ENCODE measurements around the gene EIF5AL1.
"Not testable (repeated sequence)": the region's sequence is repeated elsewhere in the genome, so short reads cannot be mapped to it uniquely, and the experiment has no call there.

The EIF5AL1 gene

DNA sequence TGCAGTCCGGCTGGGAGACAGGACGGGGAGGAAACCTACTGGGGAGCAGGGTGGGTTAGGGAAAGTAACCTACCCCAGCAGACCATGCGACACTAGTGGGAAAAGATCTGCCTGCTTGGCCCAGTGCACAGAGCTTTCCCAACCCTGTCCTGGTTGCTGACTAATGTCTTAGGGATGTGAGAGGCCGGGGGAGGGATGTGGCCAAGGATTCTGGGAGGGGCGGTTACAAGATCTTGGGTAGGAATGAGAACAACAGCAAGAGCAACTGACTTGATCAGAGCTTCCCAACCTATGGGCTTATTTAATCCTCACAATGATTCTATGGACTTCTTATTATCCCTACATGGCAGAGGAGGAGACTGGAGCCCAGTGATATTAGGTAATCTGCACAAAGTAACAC, 24.0 kb upstream of the EIF5AL1 start:
- no peak for DNase-seq

DNA sequence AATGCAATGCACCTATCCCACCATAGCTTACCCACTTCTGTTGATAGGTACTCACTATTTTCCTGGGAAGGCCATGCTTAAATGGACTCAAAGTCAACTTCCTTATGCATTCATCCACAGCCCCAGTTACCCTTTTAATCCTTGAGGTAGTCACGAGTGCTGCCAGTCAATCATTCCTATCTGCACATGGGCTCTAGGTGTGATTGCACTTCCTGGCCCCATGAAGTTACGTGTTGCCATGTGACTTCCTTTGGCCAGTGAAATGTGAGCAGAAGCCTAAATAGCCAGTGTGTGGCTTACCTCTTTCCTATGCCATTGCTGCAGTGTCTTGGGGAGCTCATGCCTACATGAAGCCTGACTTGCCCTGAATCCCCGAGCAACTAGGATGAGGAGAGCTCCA, 23.5 kb upstream of the EIF5AL1 start:
- DNase-seq = no peak

DNA sequence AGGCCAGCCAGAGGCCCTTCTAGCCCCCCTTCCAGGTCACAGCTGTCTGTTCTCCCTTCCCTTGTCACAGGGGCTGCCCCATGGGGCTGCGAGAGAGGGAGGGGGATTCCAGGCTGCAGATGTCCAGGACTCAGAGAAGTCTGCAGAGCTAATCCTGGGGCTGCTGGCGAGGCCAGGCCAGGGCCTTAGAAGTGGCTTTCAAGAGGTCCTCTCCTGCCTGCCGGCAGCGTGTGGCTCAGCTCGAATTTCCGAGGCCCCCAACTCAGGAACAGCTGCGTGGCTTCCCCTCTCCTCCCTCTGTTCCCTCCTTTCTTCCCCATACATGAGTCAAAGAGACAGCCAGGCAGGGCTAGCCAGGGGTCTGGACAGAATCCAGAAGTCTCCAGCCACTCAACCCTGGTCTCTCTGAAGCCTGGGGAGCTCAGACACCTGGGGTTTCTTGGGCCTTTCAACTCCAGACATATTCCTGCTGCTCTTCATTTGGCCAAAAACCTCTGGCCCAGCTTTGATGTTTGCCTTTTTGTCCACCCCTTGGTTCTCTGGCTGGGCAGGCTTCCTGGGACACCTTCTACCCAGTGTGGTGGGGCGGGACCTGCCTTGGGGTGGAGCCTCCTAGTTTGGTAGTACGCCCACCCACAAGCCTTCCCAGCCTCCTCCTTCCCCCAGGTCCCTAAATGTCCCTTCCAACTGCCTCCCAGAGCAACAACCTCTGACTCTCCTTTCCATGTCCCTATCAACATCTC, 21.8 kb upstream of the EIF5AL1 start:
- DNase-seq = no peak

DNA sequence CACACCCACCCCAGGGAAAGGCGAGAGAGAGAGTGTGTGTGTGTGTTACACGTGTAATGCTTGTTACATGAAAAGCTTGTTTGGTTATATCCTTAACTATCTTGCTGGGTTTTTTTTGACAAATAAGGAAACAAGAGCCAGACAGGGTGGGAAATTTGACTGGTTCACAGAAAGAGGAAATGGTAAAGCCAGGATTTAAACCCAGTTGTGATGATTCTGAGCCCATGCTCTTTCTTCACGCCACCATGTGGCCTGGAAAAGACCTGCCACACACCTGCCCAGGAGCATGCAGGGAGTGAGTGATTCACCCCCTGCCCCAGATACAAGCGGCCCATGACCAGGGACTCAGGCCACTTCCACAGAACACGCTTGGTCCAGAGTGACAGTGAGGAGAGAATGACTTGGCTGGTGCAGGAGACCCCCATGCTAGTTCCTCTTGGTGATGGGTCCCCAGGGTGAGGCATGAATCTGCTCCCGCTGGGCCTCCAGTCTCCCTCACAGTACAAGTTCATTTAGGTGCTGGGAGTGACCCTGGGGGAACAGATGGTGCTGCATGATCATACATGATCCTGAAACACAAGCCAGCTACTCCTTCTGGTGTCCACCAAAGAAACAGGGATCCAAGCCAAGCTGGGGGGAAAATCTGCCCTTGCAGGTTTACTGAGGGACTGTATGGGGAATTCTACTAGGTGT, 21.0 kb upstream of the EIF5AL1 start:
- no peak for DNase-seq

DNA sequence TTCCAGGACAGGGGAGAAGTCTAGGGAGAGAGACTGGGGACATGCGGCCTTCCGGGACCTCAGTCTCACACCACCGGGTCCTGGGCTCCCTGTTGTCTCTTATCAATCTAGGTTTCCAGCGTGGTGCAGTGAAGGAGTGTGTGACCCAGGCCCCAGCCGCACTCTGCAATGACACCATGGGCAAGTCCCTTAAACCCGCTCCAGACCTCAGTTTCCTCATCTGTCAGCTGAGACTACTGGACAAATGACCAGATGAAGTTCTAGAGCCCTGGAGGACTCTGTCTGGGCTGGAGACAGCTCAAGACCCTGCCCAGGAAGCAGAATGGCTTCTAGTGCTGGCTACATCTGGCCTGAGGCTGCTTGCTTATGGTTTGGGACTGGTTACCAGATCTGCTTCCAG, 20.1 kb upstream of the EIF5AL1 start:
- no peak for DNase-seq

DNA sequence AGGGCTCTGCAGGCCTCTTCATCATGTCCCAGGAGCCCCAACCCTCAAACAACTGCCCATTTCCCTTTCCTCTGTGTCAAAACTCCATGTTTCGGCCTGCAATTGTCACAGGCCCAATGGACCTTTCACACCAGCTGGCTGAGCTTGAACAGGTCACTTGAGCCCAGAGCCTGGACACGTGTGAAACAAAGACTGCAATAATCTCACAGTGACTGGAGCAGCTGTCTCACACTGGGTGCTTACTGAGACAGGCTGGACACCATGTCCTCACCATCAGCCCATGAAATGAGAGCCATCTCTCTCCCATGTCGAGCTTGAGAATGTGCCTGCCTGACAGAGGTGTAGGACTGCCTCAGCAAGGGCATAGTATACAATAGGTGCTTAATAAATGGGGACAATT, 19.5 kb upstream of the EIF5AL1 start:
- no peak for DNase-seq

DNA sequence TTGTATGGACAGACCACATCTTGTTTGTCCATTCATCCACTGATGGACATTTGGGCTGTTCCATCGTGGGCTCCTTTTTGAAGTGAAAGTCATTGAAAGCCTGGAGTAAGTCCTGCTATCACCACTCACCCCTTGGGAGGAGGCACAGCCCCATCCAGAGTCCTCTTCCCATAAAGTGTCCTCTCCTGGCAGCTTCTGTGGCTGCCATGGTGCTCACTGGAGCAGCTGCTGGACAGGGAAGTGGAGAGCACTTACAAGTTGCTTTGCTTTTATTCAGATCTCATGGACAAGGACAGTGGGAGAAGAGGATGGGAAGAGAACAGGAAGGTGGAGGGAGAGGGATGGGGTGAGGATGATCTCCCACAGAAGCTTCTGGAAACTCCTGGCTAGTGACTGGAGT, 18.5 kb upstream of the EIF5AL1 start:
- DNase-seq = no peak

DNA sequence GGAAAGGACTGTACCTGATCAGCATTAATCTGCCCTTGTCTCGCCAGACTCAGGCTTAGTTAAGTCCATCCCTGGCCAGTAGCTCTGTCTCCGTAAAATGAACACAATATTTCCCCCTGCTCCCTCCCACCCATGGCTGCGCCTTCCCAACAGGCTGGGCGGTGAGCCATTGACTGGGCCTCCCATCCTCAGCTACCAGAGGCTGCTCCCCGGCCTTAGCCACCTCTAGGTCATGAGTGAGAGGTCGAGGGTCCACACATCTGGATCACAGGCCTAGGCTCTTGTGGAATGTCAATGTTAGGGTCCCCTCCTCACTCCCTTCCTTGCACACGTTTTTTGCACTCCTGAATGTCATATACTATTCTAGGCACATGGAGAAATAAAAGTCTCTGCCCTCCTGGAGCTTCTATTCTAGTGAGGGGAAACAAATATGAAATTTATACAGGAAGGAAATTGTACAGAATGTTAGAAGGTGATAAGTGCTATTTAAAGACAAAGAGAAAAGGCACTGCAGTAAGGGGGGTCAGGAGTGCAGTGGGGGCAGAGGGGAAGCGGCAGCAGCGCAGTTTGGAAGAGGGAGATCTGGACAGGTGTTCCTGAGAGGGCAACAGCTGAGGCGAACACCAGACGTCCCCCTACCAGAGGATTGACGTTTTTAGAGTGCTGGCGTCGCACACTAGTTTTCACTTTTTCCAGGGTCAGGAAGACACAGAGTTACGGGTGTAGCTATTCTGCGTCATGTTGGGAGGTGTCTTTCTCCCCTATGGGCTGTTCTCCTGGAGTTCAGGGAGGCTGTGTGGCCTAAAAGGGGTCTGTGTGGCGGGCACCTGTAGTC, 17.2 kb upstream of the EIF5AL1 start:
- no peak for DNase-seq

DNA sequence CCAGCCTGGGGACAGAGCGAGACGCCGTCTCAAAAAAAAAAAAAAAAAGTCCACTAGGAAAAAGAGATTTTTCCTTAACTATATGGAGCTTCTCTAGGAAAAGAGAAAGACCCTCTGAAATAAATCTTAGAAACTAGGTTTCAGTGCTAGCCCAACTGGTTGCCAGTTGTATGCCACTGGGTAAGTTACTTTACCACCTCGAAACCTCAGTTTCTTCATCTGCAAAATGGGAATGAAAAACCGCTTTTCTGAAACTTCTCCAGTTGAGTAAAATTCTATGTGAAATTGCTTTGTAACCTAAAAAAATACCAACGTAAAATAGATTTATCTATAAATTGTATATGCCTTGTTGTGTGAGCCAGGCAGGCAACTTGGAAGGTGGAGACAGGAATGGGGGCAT, 16.5 kb upstream of the EIF5AL1 start:
- DNase-seq = no peak

DNA sequence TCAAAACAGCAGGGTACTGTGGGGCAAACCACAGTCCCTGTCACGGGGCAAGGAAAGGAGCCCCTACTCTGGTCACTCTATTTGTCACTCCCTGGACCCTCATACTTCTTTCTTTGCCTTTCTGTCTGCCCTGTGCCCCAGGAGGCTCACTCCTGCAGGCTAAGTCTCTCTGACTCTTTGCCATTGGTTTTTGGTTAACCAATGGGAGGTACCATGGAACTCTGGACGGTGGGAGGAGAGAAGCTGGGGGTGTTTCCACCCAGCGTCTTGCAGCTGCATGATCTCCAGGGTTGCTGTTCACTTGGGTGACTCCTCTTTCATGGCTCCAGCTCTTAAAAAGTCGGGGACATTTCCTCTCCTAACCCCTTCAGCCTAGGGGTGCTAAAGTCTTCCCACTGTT, 15.4 kb upstream of the EIF5AL1 start:
- DNase-seq = no peak

DNA sequence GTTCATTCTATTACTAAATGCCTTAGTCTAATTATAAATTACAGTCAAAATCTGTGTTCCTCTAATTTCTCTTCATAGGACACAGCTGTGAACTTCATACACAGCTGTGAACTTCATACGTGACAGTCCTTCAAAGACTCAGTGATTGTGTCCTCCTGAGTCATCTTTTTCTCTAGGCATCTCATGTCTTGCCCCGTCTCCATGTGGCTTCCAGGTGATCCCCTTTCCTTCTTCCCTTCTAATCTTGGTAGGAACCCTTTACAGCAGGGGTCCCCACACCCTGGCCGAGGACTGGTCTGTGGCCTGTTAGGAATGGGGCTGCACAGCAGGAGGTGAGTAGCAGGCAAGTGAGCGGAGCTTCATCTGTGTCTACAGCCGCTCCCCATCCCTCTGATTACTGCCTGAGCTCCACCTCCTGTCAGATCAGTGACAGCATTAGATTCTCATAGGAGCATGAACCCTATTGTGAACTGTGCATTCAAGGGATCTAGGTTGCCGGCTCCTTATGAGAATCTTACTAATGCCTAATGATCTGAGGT, 14.0 kb upstream of the EIF5AL1 start:
- no peak for DNase-seq

DNA sequence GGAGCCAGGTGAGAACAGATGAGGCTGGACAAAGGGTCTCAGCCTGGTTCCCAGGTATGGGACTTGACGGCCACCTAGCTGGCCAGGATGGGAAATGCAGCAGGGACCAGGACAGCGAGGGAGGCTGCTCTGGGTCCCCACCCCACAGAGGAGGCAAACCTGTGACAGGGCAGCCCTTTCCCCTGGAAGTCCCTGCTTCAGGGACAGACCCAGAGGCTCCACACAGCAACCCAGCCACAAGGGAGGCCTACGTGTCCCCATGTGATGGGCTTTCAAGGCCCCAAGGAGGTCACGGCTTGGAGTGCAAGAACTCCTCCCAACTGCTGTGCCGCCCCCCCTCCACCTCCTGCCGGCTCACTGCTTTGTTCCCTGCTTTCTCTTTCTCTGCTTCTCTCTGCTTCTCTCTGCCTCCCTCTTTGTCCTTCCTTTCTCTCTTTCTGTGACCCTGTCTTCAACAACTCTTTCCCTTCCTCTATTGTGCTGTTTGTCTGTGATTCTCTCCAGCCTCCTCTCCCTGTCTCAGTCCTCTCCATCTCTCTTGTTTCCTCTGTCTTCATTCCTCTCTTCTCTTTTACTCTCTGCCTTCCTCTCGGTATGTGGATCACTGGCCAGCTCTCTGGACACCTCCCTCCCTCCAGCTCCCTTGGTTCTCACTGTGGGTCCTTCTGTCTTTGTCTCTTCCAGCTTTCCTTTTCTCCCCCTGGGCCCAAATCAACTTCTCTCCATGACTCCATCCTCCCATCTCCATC, 9.6 kb upstream of the EIF5AL1 start:
- DNase-seq = no peak

DNA sequence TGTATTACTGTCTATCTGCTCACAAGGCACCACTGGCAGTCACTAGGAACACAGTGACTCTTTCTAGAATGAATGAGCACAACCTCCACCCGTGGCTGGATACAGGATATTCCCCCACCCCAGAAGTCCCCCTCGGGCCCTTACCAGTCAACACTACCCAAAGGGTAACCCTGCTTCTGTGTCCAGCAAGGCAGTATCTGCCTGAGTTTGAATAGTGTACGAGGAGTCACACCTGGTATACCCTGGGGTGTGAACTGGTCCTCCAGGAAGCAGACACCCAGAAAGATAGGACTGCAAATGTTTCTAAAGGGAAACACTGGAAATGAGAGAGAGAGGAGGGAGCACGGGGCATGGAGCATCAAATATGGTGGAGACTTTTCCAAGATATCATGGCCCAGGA, 8.5 kb upstream of the EIF5AL1 start:
- not testable (repeated sequence) for DNase-seq

DNA sequence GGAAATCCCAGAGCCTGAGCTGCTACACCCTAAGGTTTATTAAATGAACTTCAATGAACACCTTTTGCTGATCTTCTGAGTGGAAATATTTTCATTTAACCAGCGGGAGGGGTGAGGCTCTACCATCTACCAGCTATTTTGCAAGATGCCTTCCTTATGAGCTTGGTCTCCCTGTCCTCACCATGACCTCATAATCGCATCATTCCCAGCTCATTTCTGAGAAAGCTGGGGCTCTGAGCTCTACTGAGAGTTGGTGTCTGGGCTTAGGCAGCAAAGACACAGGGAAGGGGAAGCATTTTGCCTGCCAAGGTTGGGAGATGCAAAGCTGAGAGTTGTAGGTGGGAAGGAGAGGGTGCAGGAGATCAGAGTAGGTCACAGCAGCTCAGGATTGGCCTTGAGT, 7.8 kb upstream of the EIF5AL1 start:
- not testable (repeated sequence) for DNase-seq

DNA sequence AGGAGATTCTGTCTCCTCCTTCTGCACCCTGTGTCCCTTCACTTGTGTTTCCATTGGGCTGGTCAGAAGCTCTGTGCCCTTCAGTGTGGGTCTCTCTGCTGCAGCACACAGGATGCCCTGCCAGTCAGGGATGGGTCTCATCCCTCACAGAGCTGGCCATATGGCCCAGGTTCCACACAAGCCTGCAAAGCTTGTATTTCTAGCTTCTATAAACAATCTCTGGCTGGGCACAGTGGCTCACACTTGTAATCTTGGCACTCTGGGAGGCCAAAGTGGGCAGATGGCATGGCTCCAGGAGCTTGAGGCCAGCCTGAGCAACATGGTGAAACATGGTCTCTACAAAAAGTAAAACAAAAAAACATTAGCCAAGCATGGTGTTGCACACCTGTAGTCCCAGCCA, 7.0 kb upstream of the EIF5AL1 start:
- not testable (repeated sequence) for DNase-seq

DNA sequence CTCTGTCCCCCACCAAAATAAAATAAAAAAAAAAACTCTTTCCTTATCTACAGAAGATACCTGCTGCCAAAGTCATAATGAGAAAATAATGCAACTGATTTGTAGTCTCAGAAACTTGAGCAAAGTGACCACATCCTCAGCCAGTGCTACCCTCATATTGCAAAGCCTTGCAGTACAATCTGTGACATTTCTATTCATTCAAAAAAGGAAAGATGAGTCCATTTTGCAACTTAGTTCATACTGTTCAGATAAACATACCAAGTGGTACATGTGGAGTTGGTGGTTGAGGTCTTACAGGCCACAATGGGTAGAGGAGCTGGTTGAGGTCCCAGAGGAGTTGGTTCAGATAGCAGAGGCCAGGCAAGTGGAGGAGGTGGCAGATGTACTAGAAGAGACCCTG, 6.5 kb upstream of the EIF5AL1 start:
- DNase-seq = no peak

DNA sequence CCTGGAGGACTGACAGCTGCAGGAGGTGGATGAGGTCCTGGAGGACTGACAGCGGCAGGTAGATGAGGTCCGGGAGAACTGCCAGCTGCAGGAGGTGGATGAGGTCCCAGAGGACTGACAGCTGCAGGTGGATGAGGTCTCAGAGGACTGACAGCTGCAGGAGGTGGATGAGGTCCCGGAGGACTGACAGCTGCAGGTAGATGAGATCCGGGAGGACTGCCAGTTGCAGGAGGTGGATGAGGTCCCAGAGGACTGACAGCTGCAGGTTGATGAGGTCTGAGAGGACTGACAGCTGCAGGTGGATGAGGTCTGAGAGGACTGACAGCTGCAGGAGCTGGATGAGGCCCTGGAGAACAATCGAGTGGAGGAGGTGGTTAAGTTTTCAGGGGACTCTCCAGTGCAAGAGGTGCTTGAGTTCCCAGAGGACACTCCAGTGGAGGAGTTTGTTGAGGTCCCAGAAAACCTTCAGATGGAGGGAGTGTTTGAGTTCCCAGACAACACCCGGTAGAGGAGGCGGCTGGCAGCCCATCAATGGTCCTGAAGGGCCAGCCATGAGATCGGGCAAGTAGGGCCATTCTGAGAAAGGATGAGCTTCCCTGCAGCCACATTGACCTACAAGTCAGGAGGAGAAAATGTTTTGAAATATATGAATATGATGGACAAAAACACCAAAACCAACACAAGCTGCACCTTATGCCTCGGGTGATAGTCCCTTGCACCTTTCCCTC, 4.7 kb upstream of the EIF5AL1 start:
- DNase-seq = no peak

DNA sequence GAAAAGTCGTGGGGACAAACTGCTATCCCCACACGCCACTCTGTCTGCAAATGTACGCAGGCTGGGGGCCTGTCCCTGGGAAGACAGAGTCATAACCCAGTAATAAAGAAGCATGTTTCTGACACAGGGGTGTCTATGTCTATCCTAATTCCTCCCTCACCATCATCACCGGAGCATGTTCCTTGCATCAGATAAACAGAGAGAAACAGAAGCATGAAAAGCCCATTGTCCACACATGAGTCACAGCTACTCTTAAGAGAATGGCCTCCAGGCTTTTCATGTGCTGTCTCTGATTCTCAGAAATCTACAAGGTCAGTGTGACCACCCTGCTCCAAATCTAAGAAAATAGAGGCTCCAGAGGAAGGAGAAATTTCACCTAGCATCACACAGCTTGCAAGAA, 4.1 kb upstream of the EIF5AL1 start:
- DNase-seq = not testable (repeated sequence)

DNA sequence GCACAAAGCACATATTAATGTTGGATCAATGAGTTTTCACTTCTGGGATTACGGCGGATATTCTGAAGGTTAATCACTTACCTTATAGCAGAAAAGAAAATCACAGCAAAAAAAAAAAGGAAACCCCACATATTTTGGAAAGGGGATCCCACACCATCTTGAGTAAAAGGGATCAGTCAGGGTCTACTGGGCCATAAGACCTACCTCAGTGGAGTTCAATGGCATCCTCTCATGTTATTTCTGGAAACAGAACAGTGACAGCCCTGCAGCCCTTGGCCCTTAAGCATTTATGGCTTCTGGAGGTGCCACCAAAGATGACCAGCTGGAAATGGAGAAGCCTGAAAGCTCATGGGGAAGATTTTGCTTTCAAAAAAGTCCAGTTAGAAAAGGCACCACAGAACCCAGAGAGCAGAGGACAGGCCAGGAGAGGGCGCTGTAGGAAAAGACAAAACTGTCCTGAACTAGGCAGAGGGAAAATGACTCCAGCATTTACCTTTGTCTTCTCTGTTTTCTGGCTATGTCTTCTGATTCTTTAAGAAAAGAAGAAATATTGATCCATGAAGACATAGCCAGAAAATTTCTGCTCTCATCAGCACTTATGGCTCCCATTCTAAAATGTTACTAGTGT, 2.9 kb upstream of the EIF5AL1 start:
- DNase-seq = not testable (repeated sequence)

DNA sequence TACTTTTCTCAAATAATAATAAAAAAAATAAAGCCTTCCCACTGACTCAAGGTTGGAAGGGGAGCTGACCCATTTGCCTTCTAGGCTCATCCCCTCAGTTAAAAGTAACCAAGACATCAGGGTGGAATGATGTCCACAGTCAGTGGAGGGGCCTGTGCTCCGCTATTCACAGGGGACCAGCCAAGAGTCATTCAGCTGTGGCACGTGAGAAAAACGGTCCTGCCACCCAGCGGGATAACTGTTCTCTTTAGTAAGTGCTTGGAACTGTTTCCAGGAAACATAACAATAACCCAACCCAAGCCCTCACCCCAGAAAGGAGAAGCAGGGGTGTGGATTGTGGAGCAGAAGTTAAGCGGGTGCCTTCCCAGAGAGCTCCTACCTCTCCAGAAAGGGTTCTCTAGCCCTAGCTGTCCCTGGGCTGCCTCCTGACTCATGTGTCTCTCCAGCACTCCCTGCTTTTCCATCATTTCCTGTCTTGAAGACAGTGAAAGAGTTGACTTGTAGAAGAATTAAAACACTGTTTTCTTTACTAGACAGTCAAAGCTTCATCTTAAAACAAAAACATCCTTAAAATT, 2.3 kb upstream of the EIF5AL1 start:
- DNase-seq = not testable (repeated sequence)

DNA sequence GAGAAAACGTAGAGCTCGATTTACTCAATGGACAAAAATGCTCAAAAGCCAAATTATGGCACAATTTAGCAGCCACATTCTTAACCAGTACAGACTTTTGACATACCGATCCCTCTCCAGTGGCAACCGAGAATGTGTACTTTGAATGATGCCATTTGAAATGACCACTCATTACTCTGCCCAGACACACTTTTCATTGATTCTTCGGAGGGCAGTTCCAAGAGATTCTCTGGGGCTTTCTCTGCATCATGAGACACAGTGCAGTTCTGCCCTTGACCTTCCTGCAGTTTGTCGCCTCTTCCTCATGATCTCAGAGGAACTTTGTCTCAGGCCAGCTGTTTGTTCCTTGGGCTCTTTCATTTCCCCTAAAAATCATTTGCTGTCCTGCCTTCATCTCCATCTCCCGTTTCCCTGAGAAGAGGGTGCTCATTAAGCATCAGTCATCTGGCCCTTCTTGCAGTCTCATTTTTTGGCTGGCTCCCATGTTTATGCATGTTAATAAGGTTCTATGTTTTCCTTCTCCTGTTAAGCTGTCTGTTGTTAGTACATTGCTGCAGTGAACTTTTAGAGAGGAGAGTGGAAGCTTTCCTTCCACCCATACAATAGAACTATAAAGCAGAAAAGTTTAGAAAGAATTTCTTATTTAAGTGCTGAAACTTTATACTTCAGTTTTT, 4.3 kb downstream of the EIF5AL1 start:
- DNase-seq = not testable (repeated sequence)

Data from activated T-cell treated with anti-CD3 and anti-CD28 coated beads for 4 hours (primary cell).